Activated CD4-positive, alpha-beta T cell treated with anti-CD3 and anti-CD28 coated beads, Interleukin-2, amount 50 U/mL, for 16 hours (primary cell): ENCODE measurements around the gene LSM3.
A peak's percentile ranks its signal among the peaks of the same experiment; 100 is the strongest.

Experiments
- DNase-seq: peaks from one replicate; pipeline ENCODE4 v3.0.0-alpha.2; 2020

Gene LSM3

DNA sequence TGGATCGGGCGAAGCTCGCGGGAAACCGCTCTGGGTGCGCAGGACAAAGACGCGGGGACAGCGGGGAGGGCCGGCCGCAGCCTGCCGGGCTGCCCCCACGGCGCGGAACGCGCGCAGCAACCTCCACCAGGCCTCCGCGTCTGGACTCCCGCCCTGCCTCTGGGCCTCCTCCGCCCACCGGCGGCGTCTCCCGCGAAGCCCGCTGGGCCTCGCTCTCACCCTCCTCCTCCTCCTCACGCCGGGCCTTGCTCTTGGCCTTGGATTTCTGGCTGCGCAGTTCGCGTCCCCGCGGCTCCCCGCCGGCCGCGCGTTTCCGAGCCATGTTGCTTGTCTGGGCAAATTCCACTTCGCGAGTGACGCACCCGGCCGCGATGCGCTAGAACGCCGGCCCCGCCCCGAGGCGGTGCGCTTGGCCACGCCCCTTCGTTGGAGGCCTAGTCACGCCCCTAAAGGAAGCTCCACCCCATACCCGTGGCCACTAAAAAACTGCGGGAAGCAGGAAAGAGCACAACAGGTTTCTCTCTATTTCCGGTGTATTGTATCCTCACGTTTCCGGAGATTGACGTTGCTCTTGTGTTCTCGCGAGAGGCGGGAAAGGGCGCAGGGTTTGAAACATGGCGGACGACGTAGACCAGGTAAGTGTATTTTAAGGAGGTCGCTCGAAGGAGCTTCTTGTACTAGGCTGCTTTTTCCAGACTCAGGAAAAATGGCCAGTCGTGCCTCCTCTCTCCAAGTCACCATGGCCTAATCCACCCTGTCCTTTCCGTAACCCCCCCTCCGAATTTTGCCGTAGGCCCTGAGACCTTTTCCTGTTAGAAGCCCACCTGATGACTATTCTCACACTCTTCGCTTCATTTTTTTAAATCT lies at the start of gene LSM3, which contains the start of gene XPC:
TSS of gene LSM3 (plus strand) at position 571 of the 867 bp plus-strand sequence. CDS start at position 615, 44 bp downstream.
TSS of gene XPC (minus strand) at position 355 of the 867 bp plus-strand sequence. CDS start at position 322, 33 bp downstream.
- peak; percentile 98 for DNase-seq

DNA sequence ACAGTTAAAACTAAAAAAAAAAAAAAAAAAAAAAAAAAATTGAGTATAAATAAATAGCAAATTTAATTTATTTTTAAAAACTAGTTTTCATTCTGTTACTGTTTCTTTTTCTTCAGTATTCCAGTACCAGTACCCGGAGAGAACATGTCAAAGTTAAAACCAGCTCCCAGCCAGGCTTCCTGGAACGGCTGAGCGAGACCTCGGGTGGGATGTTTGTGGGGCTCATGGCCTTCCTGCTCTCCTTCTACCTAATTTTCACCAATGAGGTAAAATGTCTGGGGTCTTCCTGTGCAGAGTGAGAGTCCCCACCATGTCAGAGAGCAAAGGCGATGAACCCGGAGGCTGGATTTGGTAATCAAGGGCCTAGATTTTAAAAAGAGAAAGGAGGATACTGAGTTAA lies 49.3 kb upstream of the LSM3 start:
- no peak for DNase-seq

DNA sequence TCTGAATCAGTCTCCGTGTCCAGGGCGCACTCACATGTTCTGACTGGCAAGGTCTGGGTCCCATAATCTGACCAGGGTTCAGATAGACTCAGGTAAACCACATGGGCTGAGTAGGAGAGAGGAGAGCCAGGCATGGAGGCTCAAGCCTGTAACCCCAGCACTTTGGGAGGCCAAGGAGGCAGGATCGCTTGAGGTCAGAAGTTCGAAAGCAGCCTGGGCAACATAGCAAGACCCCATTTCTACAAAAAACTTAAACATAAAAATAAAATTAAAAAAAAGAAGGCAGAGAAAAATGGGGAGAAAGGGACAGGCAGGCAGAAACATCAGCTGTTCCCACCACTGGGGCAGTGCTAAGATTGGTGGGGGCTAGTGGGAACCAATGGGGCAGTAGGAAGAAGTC lies 48.4 kb upstream of the LSM3 start:
- no peak for DNase-seq

DNA sequence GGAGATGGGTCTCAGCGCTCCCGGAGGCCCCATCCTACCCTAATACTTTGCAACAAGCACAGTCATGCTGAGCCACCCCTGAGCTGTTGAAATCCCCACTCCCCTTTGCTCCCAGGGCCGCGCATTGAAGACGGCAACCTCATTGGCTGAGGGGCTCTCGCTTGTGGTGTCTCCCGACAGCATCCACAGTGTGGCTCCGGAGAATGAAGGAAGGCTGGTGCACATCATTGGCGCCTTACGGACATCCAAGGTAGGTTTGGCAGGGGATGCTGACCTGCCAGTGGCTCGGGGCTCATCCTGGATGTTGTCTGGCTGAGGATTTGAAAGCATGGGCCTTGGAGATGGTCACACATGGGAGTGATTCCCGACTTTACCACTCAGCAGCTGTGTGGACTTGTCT lies 47.9 kb upstream of the LSM3 start:
- no peak for DNase-seq

- DNase-seq: no peak
Measured at GRCh38 chr3:14131134-14131533, 47.5 kb upstream of the LSM3 start.

GRCh38 chr3:14132120-14132519 lies 46.5 kb upstream of the LSM3 start:
- no peak for DNase-seq

DNA sequence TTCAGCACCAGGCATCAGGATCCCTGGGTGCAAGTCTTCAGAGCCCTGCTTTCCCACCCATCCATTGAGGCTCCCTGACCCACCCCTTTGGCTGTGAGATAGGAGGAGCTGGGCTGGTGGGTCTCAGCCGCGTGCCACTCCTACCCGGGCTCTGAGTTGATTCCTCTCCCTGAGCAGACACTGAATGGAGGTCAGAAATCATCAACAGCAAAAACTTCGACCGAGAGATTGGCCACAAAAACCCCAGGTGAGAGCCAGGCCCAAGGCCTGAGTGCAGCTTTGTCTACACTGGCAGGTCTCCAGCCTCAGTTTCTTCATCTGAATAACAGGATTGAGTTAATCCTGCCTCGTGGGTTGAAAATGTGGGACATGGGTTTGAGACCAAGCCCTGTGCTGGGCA lies 45.9 kb upstream of the LSM3 start:
- DNase-seq: no peak

- no peak for DNase-seq
Measured at GRCh38 chr3:14133188-14133800, 45.3 kb upstream of the LSM3 start.

DNA sequence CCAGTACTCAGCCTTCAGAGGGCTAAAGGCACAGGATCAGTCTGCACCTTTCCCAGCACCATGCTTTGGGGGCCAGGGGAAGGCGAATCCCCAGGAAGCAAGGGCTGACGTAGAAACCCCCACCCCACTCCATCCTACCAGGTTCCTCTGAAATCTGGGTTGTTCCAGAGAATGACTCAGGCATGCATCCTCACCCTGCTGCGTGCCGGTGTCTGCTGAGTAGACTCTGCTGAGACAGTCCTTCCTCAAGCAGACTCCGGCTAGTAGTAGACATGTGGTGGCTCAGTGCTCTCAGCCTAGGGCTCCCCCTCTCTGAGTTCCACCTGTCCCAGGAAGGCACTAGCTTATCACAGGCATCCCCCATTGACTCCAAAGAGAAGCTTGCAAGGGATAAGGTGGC lies 44.7 kb upstream of the LSM3 start:
- no peak for DNase-seq

GRCh38 chr3:14134291-14134690 lies 44.3 kb upstream of the LSM3 start:
- no peak for DNase-seq

DNA sequence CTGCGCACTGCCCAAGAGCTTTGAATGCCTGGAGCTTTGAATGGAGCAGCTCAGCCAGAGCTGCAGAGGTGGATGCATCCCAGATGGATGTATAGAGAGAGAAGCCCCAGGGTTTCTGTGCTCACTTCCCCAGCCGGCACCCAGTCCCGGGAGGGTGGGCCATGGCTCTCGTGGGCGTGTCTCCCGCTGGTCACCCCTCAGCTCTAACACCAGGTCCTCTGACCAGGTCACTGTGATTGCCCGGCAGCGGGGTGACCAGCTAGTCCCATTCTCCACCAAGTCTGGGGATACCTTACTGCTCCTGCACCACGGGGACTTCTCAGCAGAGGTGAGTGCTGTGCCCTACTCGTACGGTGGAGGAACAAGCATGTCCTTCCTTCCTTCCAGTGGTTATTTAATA lies 43.0 kb upstream of the LSM3 start:
- no peak for DNase-seq

DNA sequence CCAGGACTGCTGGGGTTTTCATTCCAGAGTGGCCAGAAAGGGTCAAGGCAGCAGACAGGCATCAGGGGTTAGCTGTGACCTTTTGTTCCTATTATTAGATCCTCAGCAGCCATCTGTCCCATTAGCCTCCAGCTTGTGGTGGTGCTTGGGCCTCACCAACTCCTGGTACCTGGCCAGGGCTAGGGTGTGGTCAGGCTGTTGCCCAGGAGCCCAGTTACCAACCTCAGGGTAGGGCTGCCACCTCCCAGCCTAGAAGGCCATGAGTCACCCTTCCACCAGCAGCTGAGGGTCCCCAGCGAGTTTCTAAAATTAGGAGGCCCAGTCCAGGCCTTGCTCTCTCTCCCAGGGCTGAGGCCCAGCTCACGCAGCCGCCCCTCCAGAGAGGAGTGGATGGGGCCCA lies 41.6 kb upstream of the LSM3 start:
- DNase-seq: no peak

- DNase-seq: no peak
Measured at GRCh38 chr3:14137445-14137844, 41.2 kb upstream of the LSM3 start.

DNA sequence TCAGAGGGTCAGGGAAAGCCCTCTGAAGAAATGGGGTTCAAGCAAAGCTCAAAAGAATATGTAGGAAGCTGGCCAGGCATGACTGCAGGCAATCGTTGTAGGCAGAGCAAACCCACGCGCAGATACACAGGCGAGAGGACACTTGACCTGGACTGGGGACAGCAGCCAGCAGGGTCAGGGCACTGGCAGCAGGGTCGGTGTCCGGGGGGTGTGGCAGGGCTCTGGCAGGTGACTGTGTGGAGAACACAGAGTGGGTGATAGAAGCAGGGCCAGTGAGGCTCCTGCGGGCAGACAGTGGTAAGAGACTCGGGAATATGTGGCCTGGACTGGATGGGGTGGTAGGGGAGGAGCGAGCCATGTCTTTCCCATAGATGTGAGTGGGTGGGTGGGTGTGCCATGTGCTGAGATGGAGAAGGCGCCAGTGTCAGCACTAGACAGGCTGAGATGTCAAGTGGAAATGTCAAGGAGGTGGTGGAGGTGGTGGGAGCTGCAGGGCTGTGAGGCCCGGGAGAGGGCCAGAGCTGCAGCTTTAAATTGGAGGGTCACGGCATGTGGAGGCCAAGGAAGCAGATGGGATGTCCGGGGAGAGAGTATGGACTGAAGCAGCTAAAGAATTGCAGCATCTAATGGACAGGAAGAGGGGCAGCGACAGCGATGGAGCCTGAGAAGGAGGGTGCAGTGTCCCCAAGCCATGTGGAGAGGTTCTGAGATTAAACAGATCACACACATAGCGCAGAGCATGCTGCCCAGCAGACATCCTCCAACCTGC lies 40.3 kb upstream of the LSM3 start:
- no peak for DNase-seq

DNA sequence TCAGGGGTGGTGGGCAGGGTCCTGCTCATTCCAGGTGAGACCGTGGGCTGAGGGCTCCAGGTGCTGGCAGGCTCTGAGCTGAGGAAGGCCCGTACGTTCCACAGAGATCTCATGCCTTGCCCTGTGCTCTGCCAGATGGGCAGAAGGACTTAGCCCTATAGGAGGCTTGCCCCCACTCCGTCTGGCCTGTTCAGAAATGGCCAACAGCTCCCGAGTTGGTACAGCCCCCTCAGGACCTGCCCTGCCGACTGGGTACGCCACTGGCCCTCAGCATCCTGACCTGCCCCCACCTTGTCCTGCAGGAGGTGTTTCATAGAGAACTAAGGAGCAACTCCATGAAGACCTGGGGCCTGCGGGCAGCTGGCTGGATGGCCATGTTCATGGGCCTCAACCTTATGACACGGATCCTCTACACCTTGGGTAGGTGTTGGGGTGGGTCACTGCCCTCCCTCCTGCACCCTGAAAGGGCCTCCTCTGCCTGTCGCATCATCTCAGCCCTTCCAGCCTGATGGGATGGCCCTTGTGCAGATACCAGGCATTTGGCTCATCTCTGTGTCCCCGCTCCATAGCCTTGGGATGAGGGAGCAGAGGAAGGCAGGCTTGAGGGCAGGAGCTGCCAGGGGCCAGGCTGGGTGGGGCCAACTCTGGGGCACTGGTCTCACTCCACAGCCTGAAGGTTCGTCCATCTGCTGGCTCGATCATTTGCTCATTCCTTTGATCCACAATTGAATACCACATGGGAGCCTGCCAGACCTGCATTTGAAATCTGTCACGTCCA lies 39.5 kb upstream of the LSM3 start:
- DNase-seq: no peak

GRCh38 chr3:14139771-14140170 lies 38.8 kb upstream of the LSM3 start:
- DNase-seq: no peak

GRCh38 chr3:14140668-14141067 lies 37.9 kb upstream of the LSM3 start:
- no peak for DNase-seq

GRCh38 chr3:14141144-14141543 lies 37.5 kb upstream of the LSM3 start:
- peak; percentile 10 for DNase-seq

DNA sequence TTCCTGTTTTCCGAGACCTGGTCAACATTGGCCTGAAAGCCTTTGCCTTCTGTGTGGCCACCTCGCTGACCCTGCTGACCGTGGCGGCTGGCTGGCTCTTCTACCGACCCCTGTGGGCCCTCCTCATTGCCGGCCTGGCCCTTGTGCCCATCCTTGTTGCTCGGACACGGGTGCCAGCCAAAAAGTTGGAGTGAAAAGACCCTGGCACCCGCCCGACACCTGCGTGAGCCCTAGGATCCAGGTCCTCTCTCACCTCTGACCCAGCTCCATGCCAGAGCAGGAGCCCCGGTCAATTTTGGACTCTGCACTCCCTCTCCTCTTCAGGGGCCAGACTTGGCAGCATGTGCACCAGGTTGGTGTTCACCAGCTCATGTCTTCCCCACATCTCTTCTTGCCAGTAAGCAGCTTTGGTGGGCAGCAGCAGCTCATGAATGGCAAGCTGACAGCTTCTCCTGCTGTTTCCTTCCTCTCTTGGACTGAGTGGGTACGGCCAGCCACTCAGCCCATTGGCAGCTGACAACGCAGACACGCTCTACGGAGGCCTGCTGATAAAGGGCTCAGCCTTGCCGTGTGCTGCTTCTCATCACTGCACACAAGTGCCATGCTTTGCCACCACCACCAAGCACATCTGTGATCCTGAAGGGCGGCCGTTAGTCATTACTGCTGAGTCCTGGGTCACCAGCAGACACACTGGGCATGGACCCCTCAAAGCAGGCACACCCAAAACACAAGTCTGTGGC lies 36.8 kb upstream of the LSM3 start:
- no peak for DNase-seq

DNA sequence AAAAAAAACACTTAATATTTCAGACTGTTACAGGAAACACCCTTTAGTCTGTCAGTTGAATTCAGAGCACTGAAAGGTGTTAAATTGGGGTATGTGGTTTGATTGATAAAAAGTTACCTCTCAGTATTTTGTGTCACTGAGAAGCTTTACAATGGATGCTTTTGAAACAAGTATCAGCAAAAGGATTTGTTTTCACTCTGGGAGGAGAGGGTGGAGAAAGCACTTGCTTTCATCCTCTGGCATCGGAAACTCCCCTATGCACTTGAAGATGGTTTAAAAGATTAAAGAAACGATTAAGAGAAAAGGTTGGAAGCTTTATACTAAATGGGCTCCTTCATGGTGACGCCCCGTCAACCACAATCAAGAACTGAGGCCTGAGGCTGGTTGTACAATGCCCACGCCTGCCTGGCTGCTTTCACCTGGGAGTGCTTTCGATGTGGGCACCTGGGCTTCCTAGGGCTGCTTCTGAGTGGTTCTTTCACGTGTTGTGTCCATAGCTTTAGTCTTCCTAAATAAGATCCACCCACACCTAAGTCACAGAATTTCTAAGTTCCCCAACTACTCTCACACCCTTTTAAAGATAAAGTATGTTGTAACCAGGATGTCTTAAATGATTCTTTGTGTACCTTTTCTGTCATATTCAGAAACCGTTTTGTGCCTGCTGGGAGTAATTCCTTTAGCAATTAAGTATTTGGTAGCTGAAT lies 35.9 kb upstream of the LSM3 start:
- DNase-seq: no peak
